ENCODE data around the gene AEBP2. TPM values are rescaled to one million over a fixed set of nuclear protein-coding genes. Genes with fewer than 3 reads are reported as not detected.
"Not testable (repeated sequence)": the region's sequence is repeated elsewhere in the genome, so short reads cannot be mapped to it uniquely, and the experiment has no call there.

AEBP2 gene
- total RNA-seq (21.2 TPM), polyA plus RNA-seq (33.0 TPM)
- long read RNA-seq, donor 1, result 0 reads
- long read RNA-seq, donor 2, result 0 reads
- long read RNA-seq, donor 3, full-length matches to known transcripts, result 5 of 5 reads
- long read RNA-seq, donor 3, partial matches to known transcripts, result 0 of 5 reads
- long read RNA-seq, donor 3, other reads (novel, unspliced or antisense), result 0 of 5 reads
- long read RNA-seq, donor 4, full-length matches to known transcripts, result 1 of 1 reads
- long read RNA-seq, donor 4, partial matches to known transcripts, result 0 of 1 reads
- long read RNA-seq, donor 4, other reads (novel, unspliced or antisense), result 0 of 1 reads
- long read RNA-seq, donor 5, full-length matches to known transcripts, result 4 of 4 reads
- long read RNA-seq, donor 5, partial matches to known transcripts, result 0 of 4 reads
- long read RNA-seq, donor 5, other reads (novel, unspliced or antisense), result 0 of 4 reads
- long read RNA-seq, donor 6, partial matches to known transcripts, result 0 of 2 reads
- long read RNA-seq, donor 6, other reads (novel, unspliced or antisense), result 0 of 2 reads
- long read RNA-seq, donor 7, full-length matches to known transcripts, result 3 of 3 reads
- long read RNA-seq, donor 7, partial matches to known transcripts, result 0 of 3 reads
- long read RNA-seq, donor 7, other reads (novel, unspliced or antisense), result 0 of 3 reads
- long read RNA-seq, donor 8, result 0 reads
- long read RNA-seq, donor 9, full-length matches to known transcripts, result 2 of 2 reads
- long read RNA-seq, donor 9, partial matches to known transcripts, result 0 of 2 reads
- long read RNA-seq, donor 9, other reads (novel, unspliced or antisense), result 0 of 2 reads
- long read RNA-seq, donor 10, partial matches to known transcripts, result 0 of 3 reads
- long read RNA-seq, donor 10, other reads (novel, unspliced or antisense), result 0 of 3 reads

DNA sequence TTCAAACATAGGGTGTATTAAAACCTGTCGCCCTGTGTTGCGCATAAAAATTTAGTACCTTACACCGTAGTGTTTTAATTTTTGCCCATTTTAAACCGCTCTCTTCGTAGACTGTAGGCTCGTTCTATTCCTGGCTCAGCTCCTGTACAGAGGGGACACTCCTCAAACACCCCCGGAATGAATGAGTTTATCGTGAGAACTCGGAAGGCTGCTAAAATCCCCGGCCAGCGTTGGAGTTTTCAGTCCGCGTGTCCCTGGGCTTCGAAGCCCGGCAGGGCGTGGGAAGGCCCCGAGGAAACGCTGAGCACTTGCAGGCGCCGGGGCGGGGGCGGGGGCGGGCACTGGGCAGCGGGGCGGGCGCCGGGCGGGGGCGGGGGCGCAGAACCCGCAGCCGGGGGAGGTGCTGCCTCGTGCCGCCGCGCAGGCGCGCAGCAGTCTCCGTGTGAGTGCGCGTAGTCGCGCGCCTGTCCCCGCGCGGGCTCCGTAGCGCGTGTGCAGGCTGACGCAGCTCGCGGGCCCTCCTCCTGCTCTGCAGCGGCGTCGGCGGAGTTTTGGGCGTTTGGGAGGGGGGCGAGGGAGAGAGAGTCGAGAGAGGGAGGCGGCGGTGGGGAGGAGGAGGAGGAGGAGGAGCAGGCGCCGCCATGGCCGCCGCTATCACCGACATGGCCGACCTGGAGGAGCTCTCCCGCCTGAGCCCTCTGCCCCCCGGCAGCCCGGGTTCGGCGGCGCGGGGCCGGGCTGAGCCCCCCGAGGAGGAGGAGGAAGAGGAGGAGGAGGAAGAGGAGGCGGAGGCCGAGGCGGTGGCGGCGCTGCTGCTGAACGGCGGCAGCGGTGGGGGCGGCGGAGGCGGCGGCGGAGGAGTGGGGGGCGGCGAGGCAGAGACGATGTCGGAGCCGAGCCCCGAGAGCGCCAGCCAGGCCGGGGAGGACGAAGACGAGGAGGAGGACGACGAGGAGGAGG is at the start of gene AEBP2:
Gene AEBP2 (plus strand): TSS at position 434 of the 960 bp plus-strand sequence. CDS start 208 bp downstream, at position 642.
- peak; percentile 81 to 97 (median 93) for DNase-seq (ENCODE audit: low read depth in 6 of 9, low spot score in 9 of 9)
- H3K27ac ChIP-seq (ENCODE audit: low read depth in 1 of 2, low read length in 1 of 2), result peak within 1 kb of the TSS; percentile 92 to 96
- H3K4me1 ChIP-seq (ENCODE audit: control insufficient read depth in 2 of 2, insufficient read depth in 2 of 2, low read length in 2 of 2), result peaks cover 3 to 17% of the 10 kb centered on the region in 2 donors
- no peaks in the 10 kb centered on the region for H3K27me3 ChIP-seq (ENCODE audit: control insufficient read depth in 2 of 2, insufficient read depth in 1 of 2, low read length in 1 of 2)
- H3K36me3 ChIP-seq (ENCODE audit: control insufficient read depth in 2 of 2, insufficient read depth in 2 of 2, low read length in 1 of 2), result peaks cover 3 to 7% of the 10 kb centered on the region in 2 donors
- WGBS, result 6% methylated on average over 101 of the region's 102 CpGs
- peak within 1 kb of the TSS; percentile 76 to 98 for H3K4me3 ChIP-seq (ENCODE audit: low read length in 2 of 2)
- H3K9me3 ChIP-seq (ENCODE audit: control insufficient read depth in 2 of 2, insufficient read depth in 1 of 2, low read length in 1 of 2), result no peaks in the 10 kb centered on the region

DNA sequence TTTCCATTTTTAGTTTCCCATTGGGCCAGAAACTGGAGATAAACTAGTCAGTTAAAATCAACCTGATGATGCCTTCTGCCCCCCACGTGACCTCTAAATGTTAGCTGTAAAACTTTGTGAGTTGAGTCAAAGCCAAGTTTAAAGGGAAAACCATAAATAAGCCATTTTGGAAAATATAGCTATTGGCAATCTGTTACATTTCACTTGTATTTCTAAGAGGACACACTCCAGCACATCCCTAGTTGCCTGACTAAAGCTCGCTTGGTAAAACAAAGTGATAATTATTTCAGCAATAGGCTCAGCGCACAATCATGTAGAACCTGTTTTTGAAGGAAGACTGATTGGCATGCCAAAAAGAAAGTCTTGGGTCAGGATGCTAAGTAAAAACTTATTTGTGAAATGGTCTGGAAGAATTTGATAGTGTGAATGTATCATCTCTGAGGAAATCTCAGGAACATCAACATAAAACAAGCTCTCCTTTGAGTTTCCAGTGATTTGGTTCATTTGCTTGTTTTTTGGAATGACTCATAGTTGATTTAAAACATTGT is 49.2 kb upstream of the AEBP2 start:
- Histone ChIP-seq H3K27me3 (ENCODE audit: control insufficient read depth in 2 of 2, insufficient read depth in 1 of 2, low read length in 1 of 2) (no peaks in the 10 kb centered on the region), H3K9me3 (ENCODE audit: control insufficient read depth in 2 of 2, insufficient read depth in 1 of 2, low read length in 1 of 2) (no peaks in the 10 kb centered on the region), H3K27ac (ENCODE audit: low read depth in 1 of 2, low read length in 1 of 2) (no peak overlapping the region), H3K36me3 (ENCODE audit: control insufficient read depth in 2 of 2, insufficient read depth in 2 of 2, low read length in 1 of 2) (no peaks in the 10 kb centered on the region), H3K4me3 (ENCODE audit: low read length in 2 of 2) (no peak overlapping the region), H3K4me1 (ENCODE audit: control insufficient read depth in 2 of 2, insufficient read depth in 2 of 2, low read length in 2 of 2) (no peaks in the 10 kb centered on the region)
- DNase-seq (ENCODE audit: low read depth in 6 of 9, low spot score in 9 of 9), result no peak
- 94% methylated on average over 3 of the region's 3 CpGs for WGBS

DNA sequence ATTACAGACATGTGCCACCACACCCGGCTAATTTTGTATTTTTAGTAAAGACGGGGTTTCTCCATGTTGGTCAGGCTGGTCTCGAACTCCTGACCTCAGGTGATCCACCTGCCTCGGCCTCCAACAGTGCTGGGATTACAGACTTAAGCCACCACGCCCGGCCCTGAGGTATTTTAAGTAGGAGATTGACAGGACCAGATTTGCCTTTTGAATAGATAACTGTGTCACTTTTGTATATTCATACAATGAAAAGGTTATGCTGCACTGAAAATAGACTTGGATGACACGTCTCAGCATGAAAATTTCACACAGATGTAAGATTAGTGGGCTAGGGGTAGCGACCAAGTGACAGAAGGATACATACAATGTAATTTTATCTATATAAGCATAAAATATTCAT is 46.6 kb upstream of the AEBP2 start:
- WGBS, result 98% methylated on average over 8 of the region's 8 CpGs
- DNase-seq (ENCODE audit: low read depth in 6 of 9, low spot score in 9 of 9); H3K4me1 ChIP-seq (ENCODE audit: control insufficient read depth in 2 of 2, insufficient read depth in 2 of 2, low read length in 2 of 2); H3K27ac ChIP-seq (ENCODE audit: low read depth in 1 of 2, low read length in 1 of 2); H3K27me3 ChIP-seq (ENCODE audit: control insufficient read depth in 2 of 2, insufficient read depth in 1 of 2, low read length in 1 of 2); H3K36me3 ChIP-seq (ENCODE audit: control insufficient read depth in 2 of 2, insufficient read depth in 2 of 2, low read length in 1 of 2); H3K9me3 ChIP-seq (ENCODE audit: control insufficient read depth in 2 of 2, insufficient read depth in 1 of 2, low read length in 1 of 2); H3K4me3 ChIP-seq (ENCODE audit: low read length in 2 of 2): not testable (repeated sequence)

- WGBS, result 96% methylated on average over 2 of the region's 2 CpGs
- Histone ChIP-seq H3K9me3 (ENCODE audit: control insufficient read depth in 2 of 2, insufficient read depth in 1 of 2, low read length in 1 of 2) (no peaks in the 10 kb centered on the region), H3K27me3 (ENCODE audit: control insufficient read depth in 2 of 2, insufficient read depth in 1 of 2, low read length in 1 of 2) (no peaks in the 10 kb centered on the region), H3K27ac (ENCODE audit: low read depth in 1 of 2, low read length in 1 of 2) (no peak overlapping the region), H3K4me3 (ENCODE audit: low read length in 2 of 2) (no peak overlapping the region), H3K36me3 (ENCODE audit: control insufficient read depth in 2 of 2, insufficient read depth in 2 of 2, low read length in 1 of 2) (no peaks in the 10 kb centered on the region), H3K4me1 (ENCODE audit: control insufficient read depth in 2 of 2, insufficient read depth in 2 of 2, low read length in 2 of 2) (no peaks in the 10 kb centered on the region)
- no peak for DNase-seq (ENCODE audit: low read depth in 6 of 9, low spot score in 9 of 9)
Measured at GRCh38 chr12:19394385-19394784, 44.9 kb upstream of the AEBP2 start.

- WGBS, result 87% methylated on average over 4 of the region's 4 CpGs
Measured at GRCh38 chr12:19397534-19397933, 41.8 kb upstream of the AEBP2 start.

DNA sequence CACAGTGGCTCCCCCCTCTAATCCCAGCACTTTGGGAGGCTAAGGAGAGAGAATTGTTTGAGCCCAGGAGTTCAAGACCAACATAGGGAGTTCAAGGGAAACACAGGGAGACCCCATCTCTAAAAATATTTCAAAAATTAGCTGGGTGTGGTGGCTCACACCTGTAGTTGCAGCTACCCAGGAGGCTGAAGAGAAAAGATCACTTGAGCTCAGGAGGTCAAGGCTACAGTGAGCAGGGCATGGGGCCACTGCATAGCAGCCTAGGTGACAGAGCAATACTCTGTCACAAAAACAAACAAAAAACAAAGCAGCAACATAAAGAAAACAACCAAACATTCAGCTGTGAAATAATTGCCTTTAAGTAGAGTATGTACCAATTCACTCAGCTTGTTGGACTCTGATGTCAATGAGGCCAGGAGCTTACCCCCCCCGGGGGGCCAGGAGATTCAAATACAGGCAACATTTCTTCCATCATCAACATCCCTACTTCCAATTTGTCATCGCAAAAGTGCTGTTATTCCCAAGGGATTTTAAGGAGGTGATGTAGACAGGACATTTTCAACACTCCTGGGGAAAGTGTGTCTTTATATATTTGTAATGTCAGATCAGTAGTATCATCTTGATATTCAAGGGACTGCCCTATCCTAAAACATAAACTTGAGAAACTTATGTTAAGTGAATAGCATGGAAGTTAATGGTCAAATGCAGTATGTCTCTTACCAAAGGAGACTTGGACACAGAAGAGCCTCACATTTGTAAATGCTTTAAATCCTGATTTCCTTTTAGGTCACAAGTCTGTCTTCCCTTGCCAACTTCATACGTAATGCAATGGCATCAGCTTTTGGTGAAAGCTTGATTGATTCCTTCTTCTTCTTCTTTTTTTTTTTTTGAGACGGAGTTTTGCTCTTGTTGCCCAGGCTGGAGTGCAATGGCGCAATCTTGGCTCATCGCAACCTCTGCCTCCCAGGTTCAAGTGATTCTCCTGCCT is 40.6 kb upstream of the AEBP2 start:
- no peaks in the 10 kb centered on the region for H3K9me3 ChIP-seq (ENCODE audit: control insufficient read depth in 2 of 2, insufficient read depth in 1 of 2, low read length in 1 of 2)
- H3K27ac ChIP-seq (ENCODE audit: low read depth in 1 of 2, low read length in 1 of 2), result no peak overlapping the region
- no peaks in the 10 kb centered on the region for H3K36me3 ChIP-seq (ENCODE audit: control insufficient read depth in 2 of 2, insufficient read depth in 2 of 2, low read length in 1 of 2)
- DNase-seq (ENCODE audit: low read depth in 6 of 9, low spot score in 9 of 9), result no peak
- H3K27me3 ChIP-seq (ENCODE audit: control insufficient read depth in 2 of 2, insufficient read depth in 1 of 2, low read length in 1 of 2), result no peaks in the 10 kb centered on the region
- no peak overlapping the region for H3K4me3 ChIP-seq (ENCODE audit: low read length in 2 of 2)
- peaks cover 0 to under 1% of the 10 kb centered on the region in 2 donors for H3K4me1 ChIP-seq (ENCODE audit: control insufficient read depth in 2 of 2, insufficient read depth in 2 of 2, low read length in 2 of 2)
- whole genome bisulfite sequencing, result 98% methylated on average over 6 of the region's 6 CpGs

More at GRCh38 chr12:19397534-19397933, 41.8 kb upstream of the AEBP2 start:
- H3K27ac ChIP-seq (ENCODE audit: low read depth in 1 of 2, low read length in 1 of 2), result no peak overlapping the region
- H3K27me3 ChIP-seq (ENCODE audit: control insufficient read depth in 2 of 2, insufficient read depth in 1 of 2, low read length in 1 of 2), result no peaks in the 10 kb centered on the region
- no peaks in the 10 kb centered on the region for H3K9me3 ChIP-seq (ENCODE audit: control insufficient read depth in 2 of 2, insufficient read depth in 1 of 2, low read length in 1 of 2)
- DNase-seq (ENCODE audit: low read depth in 6 of 9, low spot score in 9 of 9), result no peak
- no peaks in the 10 kb centered on the region for H3K36me3 ChIP-seq (ENCODE audit: control insufficient read depth in 2 of 2, insufficient read depth in 2 of 2, low read length in 1 of 2)
- no peak overlapping the region for H3K4me3 ChIP-seq (ENCODE audit: low read length in 2 of 2)
- no peaks in the 10 kb centered on the region for H3K4me1 ChIP-seq (ENCODE audit: control insufficient read depth in 2 of 2, insufficient read depth in 2 of 2, low read length in 2 of 2)

- not testable (repeated sequence) for H3K36me3 ChIP-seq (ENCODE audit: control insufficient read depth in 2 of 2, insufficient read depth in 2 of 2, low read length in 1 of 2); H3K4me3 ChIP-seq (ENCODE audit: low read length in 2 of 2); H3K27ac ChIP-seq (ENCODE audit: low read depth in 1 of 2, low read length in 1 of 2); H3K9me3 ChIP-seq (ENCODE audit: control insufficient read depth in 2 of 2, insufficient read depth in 1 of 2, low read length in 1 of 2); H3K27me3 ChIP-seq (ENCODE audit: control insufficient read depth in 2 of 2, insufficient read depth in 1 of 2, low read length in 1 of 2); DNase-seq (ENCODE audit: low read depth in 6 of 9, low spot score in 9 of 9)
- H3K4me1 ChIP-seq (ENCODE audit: control insufficient read depth in 2 of 2, insufficient read depth in 2 of 2, low read length in 2 of 2), result peaks cover 0 to 15% of the 10 kb centered on the region in 2 donors
- 96% methylated on average over 9 of the region's 9 CpGs for WGBS
Measured at GRCh38 chr12:19400649-19401285, 38.5 kb upstream of the AEBP2 start.

Measured in thymus (tissue), 14 donors.